HG03025 (cell line): Measurements from ENCODE around the gene AMPH.
A peak's percentile ranks its signal among the peaks of the same experiment; 100 is the strongest.

ENCODE experiments used
- ATAC-seq: cut with Tn5 transposase; IDR thresholded peaks from one replicate; pipeline ENCODE4 v1.9.1; 2021; ENCODE audit warnings: mild to moderate bottlenecking, moderate library complexity; ENCODE audit not compliant: unreplicated experiment, low FRiP score

Gene AMPH

GRCh38 chr7:38477333-38477732 lies 153.8 kb downstream of the AMPH start:
- ATAC-seq: no peak

GRCh38 chr7:38476764-38477163 lies 154.4 kb downstream of the AMPH start:
- no peak for ATAC-seq

GRCh38 chr7:38465956-38466355 lies 165.2 kb downstream of the AMPH start:
- no peak for ATAC-seq

GRCh38 chr7:38463277-38464225 lies 167.6 kb downstream of the AMPH start:
- peak; percentile 91 for ATAC-seq

- ATAC-seq: no peak
These were observed 168.4 kb downstream of the AMPH start for GRCh38 chr7:38462819-38463218.

- no peak for ATAC-seq
These were observed 169.3 kb downstream of the AMPH start for GRCh38 chr7:38461887-38462286.

- ATAC-seq: no peak
These were observed 177.3 kb downstream of the AMPH start for GRCh38 chr7:38453826-38454225.

GRCh38 chr7:38453168-38453567 lies 178.0 kb downstream of the AMPH start:
- ATAC-seq: no peak

GRCh38 chr7:38452681-38453108 lies 178.5 kb downstream of the AMPH start:
- ATAC-seq: no peak

GRCh38 chr7:38451840-38452239 lies 179.3 kb downstream of the AMPH start:
- no peak for ATAC-seq

- ATAC-seq: no peak
These were observed 182.5 kb downstream of the AMPH start for GRCh38 chr7:38448584-38449234.

- ATAC-seq: no peak
These were observed 183.1 kb downstream of the AMPH start for GRCh38 chr7:38448054-38448453.

- no peak for ATAC-seq
These were observed 192.2 kb downstream of the AMPH start for GRCh38 chr7:38438970-38439369.

GRCh38 chr7:38432671-38433070 lies 198.5 kb downstream of the AMPH start:
- no peak for ATAC-seq

GRCh38 chr7:38432080-38432479 lies 199.1 kb downstream of the AMPH start:
- no peak for ATAC-seq

GRCh38 chr7:38429057-38429456 lies 202.1 kb downstream of the AMPH start:
- ATAC-seq: no peak

- ATAC-seq: no peak
These were observed 203.1 kb downstream of the AMPH start for GRCh38 chr7:38428041-38428440.

GRCh38 chr7:38427279-38427955 lies 203.8 kb downstream of the AMPH start:
- no peak for ATAC-seq

GRCh38 chr7:38425509-38425908 lies 205.7 kb downstream of the AMPH start:
- no peak for ATAC-seq

- ATAC-seq: no peak
These were observed 206.3 kb downstream of the AMPH start for GRCh38 chr7:38424750-38425463.

- peak; percentile 92 for ATAC-seq
These were observed 217.4 kb downstream of the AMPH start for GRCh38 chr7:38413784-38414183.
